ENCODE measurements around the gene BDH1. TPM values are rescaled to one million over a fixed set of nuclear protein-coding genes. Genes with fewer than 3 reads are reported as not detected.

Gene BDH1
- total and polyA plus RNA-seq, 2 of the 13 experiments (the other 11 are each of a cell fraction or from before 2014, with no cell fraction given) = 21.2 to 71.9 TPM

DNA sequence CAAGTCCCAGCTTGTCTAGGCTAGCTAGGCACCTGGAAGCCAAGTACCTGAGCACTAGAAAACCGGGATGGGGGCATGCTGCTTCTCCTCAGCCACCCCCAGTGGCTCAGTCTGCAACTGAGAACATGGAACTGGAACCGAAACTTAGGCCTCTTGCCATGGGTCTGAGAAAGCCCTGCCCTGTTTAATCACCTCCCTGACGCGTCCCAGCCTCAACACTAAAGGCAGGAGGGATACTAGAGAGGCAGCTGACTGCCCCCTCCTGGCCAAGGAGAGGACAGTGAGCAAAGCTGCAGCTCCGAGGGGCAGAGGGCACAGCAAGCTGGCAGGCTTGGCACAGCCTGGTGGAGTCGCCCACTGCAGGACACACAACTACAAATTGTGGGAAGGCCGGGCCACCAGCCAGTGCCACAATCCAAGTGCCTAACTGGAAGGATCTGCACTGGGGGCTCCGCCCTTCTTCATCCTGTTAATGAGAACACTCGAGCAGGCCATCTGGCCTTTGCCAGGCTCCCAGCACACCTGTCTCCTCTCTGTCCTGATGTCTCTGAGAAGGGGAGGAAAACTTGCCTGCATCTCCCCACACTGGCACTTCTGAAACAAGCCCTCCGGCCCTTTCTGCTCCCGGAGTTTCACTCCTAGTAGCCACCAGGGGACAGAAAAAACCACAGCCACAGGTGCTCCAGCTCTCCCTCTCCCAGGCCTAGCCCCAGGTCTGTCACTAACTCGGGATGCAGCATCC, 53.7 kb downstream of the BDH1 start (continued):
- TF ChIP-seq ZBTB46 (CRISPR knock-in tag; IDR thresholded peaks at IDR 0.05; ENCODE audit: borderline replicate concordance) (0 out of 2 replicates have a peak, but pooled peaks have one; percentile 78), GTF3A (CRISPR knock-in tag; conservative IDR thresholded peaks at IDR 0.05) (0 out of 2 replicates have a peak, but pooled peaks have one; percentile 47), ZSCAN29 (CRISPR knock-in tag; conservative IDR thresholded peaks at IDR 0.05) (no peak; the same call in 1 of the 2 replicates), ZNF143 (CRISPR knock-in tag; IDR thresholded peaks at IDR 0.05) (peak; percentile 52; the same call in 1 of the 2 replicates), ZNF501 (CRISPR knock-in tag; IDR thresholded peaks at IDR 0.05) (peak; percentile 59; the same call in 1 of the 2 replicates), GLI4 (CRISPR knock-in tag; IDR thresholded peaks at IDR 0.05; ENCODE audit: borderline replicate concordance) (0 out of 2 replicates have a peak, but pooled peaks have one; percentile 13), THAP11 (CRISPR knock-in tag; IDR thresholded peaks at IDR 0.05) (peak; percentile 22), ZNF598 (CRISPR knock-in tag; IDR thresholded peaks at IDR 0.05; ENCODE audit: borderline replicate concordance) (peak; percentile 68; the same call in 1 of the 2 replicates), NR2C2 (CRISPR knock-in tag; IDR thresholded peaks at IDR 0.05; ENCODE audit: borderline replicate concordance) (peak; percentile 37; the same call in 1 of the 2 replicates), MAZ (IDR thresholded peaks at IDR 0.05; ENCODE audit: borderline replicate concordance, low read depth, low read length) (no peak), MAZ (CRISPR knock-in tag; IDR thresholded peaks at IDR 0.05; ENCODE audit: low read depth) (peak; percentile 37; the same call in 1 of the 2 replicates), RNF2 (conservative IDR thresholded peaks at IDR 0.05; ENCODE audit: low read depth) (0 out of 2 replicates have a peak, but pooled peaks have one; percentile 26), NFATC3 (CRISPR knock-in tag; IDR thresholded peaks at IDR 0.05) (no peak), MED13 (CRISPR knock-in tag; IDR thresholded peaks at IDR 0.05) (no peak), ZNF543 (CRISPR knock-in tag; IDR thresholded peaks at IDR 0.05) (0 out of 2 replicates have a peak, but pooled peaks have one; percentile 59), IRF9 (CRISPR knock-in tag; IDR thresholded peaks at IDR 0.05; ENCODE audit: borderline replicate concordance) (no peak), RXRB (CRISPR knock-in tag; IDR thresholded peaks at IDR 0.05; ENCODE audit: borderline replicate concordance) (0 out of 2 replicates have a peak, but pooled peaks have one; percentile 10), ZBTB2 (CRISPR knock-in tag; IDR thresholded peaks at IDR 0.05; ENCODE audit: low read depth) (no peak)
- TF ChIP-seq, protein P1, sequence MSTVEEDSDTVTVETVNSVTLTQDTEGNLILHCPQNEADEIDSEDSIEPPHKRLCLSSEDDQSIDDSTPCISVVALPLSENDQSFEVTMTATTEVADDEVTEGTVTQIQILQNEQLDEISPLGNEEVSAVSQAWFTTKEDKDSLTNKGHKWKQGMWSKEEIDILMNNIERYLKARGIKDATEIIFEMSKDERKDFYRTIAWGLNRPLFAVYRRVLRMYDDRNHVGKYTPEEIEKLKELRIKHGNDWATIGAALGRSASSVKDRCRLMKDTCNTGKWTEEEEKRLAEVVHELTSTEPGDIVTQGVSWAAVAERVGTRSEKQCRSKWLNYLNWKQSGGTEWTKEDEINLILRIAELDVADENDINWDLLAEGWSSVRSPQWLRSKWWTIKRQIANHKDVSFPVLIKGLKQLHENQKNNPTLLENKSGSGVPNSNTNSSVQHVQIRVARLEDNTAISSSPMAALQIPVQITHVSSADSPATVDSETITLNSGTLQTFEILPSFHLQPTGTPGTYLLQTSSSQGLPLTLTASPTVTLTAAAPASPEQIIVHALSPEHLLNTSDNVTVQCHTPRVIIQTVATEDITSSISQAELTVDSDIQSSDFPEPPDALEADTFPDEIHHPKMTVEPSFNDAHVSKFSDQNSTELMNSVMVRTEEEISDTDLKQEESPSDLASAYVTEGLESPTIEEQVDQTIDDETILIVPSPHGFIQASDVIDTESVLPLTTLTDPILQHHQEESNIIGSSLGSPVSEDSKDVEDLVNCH (CRISPR knock-in tag; IDR thresholded peaks at IDR 0.05) = peak; percentile 87; the same call in 1 of the 2 replicates
